RWPE2 (cell line): ENCODE results near the gene LSM10.

Experiments
- ATAC-seq: fragments of 200-7000 bp; cut with Tn5 transposase; 3 replicates; pipeline ENCODE4 v1.9.1; 2021; ENCODE audit warnings: low read depth
- DNase-seq: peaks from one replicate; pipeline ENCODE4 v3.0.0-alpha.2; 2020; ENCODE audit warnings: low spot score
- H3K27ac ChIP-seq: fragments of 450-650 bp; 2 replicates; pipeline ENCODE4 v1.5.1; 2017; ENCODE audit warnings: mild to moderate bottlenecking; ENCODE audit not compliant: poor library complexity, severe bottlenecking
- H3K27me3 ChIP-seq: fragments of 250-450 bp; sonication (Bioruptor Pico); 2 replicates; pipeline ENCODE4 v1.5.1; 2021; ENCODE audit warnings: mild to moderate bottlenecking, moderate library complexity; ENCODE audit not compliant: insufficient read depth, poor library complexity, severe bottlenecking
- H3K36me3 ChIP-seq: fragments of 250-450 bp; sonication (Bioruptor Pico); 2 replicates; pipeline ENCODE4 v1.5.1; 2020; ENCODE audit warnings: low read depth, mild to moderate bottlenecking, moderate library complexity
- H3K4me1 ChIP-seq: fragments of 250-450 bp; sonication (Bioruptor Pico); 2 replicates; pipeline ENCODE4 v1.5.1; 2021; ENCODE audit warnings: mild to moderate bottlenecking, moderate library complexity; ENCODE audit not compliant: insufficient read depth, poor library complexity, severe bottlenecking
- H3K4me3 ChIP-seq: fragments of 250-450 bp; sonication (Bioruptor Pico); 2 replicates; pipeline ENCODE4 v1.5.1; 2021; ENCODE audit warnings: mild to moderate bottlenecking, moderate library complexity; ENCODE audit not compliant: severe bottlenecking
- H3K9me3 ChIP-seq: fragments of 250-450 bp; sonication (Bioruptor Pico); 2 replicates; pipeline ENCODE4 v1.5.1; 2021; ENCODE audit warnings: mild to moderate bottlenecking, moderate library complexity; ENCODE audit not compliant: severe bottlenecking
- CTCF ChIP-seq: fragments of 450-650 bp; IDR thresholded peaks from one replicate; pipeline ENCODE4 v1.5.1; 2017; ENCODE audit warnings: mild to moderate bottlenecking, moderate library complexity; ENCODE audit not compliant: poor library complexity, severe bottlenecking

The LSM10 gene

GRCh38 chr1:36397378-36398230, at the start of gene LSM10:
Gene LSM10, minus strand, starts transcription at chr1:36397908. Its CDS starts 3,779 bp downstream, at chr1:36394129.
- DNase-seq (peak; percentile 88), ATAC-seq (peak; percentile 95)
- Histone ChIP-seq H3K4me3 (peak within 1 kb of the TSS; percentile 73), H3K4me1 (peaks cover 3% of the 10 kb centered on the region), H3K9me3 (no peaks in the 10 kb centered on the region), H3K27me3 (no peaks in the 10 kb centered on the region), H3K36me3 (peaks cover 12% of the 10 kb centered on the region; the same call in 1 of the 2 replicates), H3K27ac (peak within 1 kb of the TSS; percentile 40)
- TF ChIP-seq CTCF, result no peak

- Histone ChIP-seq H3K27me3 (no peaks in the 10 kb centered on the region), H3K9me3 (no peaks in the 10 kb centered on the region), H3K4me1 (peaks cover 15% of the 10 kb centered on the region), H3K4me3 (no peak overlapping the region), H3K27ac (no peak overlapping the region), H3K36me3 (no peaks in the 10 kb centered on the region)
- ATAC-seq, result no peak
- TF ChIP-seq CTCF, result no peak
- no peak for DNase-seq
Observed at GRCh38 chr1:36447450-36447849, 49.7 kb upstream of the LSM10 start.

- DNase-seq (no peak), ATAC-seq (no peak)
- Histone ChIP-seq H3K27me3 (no peaks in the 10 kb centered on the region), H3K36me3 (no peaks in the 10 kb centered on the region), H3K4me3 (no peak overlapping the region), H3K9me3 (no peaks in the 10 kb centered on the region), H3K4me1 (peaks cover 15% of the 10 kb centered on the region), H3K27ac (no peak overlapping the region)
- no peak for TF ChIP-seq CTCF
Observed at GRCh38 chr1:36446746-36447145, 49.0 kb upstream of the LSM10 start.

- no peak overlapping the region for H3K27ac ChIP-seq
- no peaks in the 10 kb centered on the region for H3K36me3 ChIP-seq
- DNase-seq (no peak), ATAC-seq (no peak)
- H3K4me3 ChIP-seq, result no peak overlapping the region
- H3K27me3 ChIP-seq, result no peaks in the 10 kb centered on the region
- no peaks in the 10 kb centered on the region for H3K9me3 ChIP-seq
- TF ChIP-seq CTCF, result peak; percentile 44
- peaks cover 15% of the 10 kb centered on the region for H3K4me1 ChIP-seq
Observed at GRCh38 chr1:36446271-36446670, 48.6 kb upstream of the LSM10 start.

- Histone ChIP-seq H3K9me3 (no peaks in the 10 kb centered on the region), H3K27me3 (no peaks in the 10 kb centered on the region), H3K4me3 (no peak overlapping the region), H3K4me1 (peaks cover 3% of the 10 kb centered on the region), H3K27ac (no peak overlapping the region), H3K36me3 (no peaks in the 10 kb centered on the region)
- ATAC-seq, result no peak
- no peak for TF ChIP-seq CTCF
- DNase-seq, result no peak
Observed at GRCh38 chr1:36443297-36443696, 45.6 kb upstream of the LSM10 start.
